Gastrocnemius medialis (tissue), 4 donors: Measurements from ENCODE around the gene NPBWR2. TPM values are rescaled to one million over a fixed set of nuclear protein-coding genes. Genes with fewer than 3 reads are reported as not detected.

ENCODE experiments used
- ATAC-seq, 2 donors: fragments of 150-250 bp; one replicate each; pipeline ENCODE4 v1.9.1; 2016
- DNase-seq, 2 donors: peaks; one replicate each; pipeline ENCODE4 v3.0.0-alpha.2; 2019
- H3K27ac ChIP-seq, 4 donors: fragments of 200-600 bp; sonication (generic); 1 replicate in 1 of 4; 2 replicates in 3 of 4; pipeline ENCODE4 v1.5.1; 2016 to 2018; ENCODE audit warnings: mild to moderate bottlenecking in 2 of 4, moderate library complexity in 1 of 4
- H3K27me3 ChIP-seq, 3 donors: fragments of 200-600 bp; sonication (generic) in 2 of 3; 1 replicate in 1 of 3; 2 replicates in 2 of 3; pipeline versions ENCODE4 v1.5.1 to v1.6.0; 2016 to 2019; ENCODE audit warnings: mild to moderate bottlenecking in 1 of 3, moderate library complexity in 1 of 3
- H3K36me3 ChIP-seq, 2 donors: fragments of 200-600 bp; sonication (generic) in 1 of 2; one replicate each; pipeline ENCODE4 v1.5.1; 2017 to 2018
- H3K4me1 ChIP-seq, 2 donors: fragments of 200-600 bp; sonication (generic) in 1 of 2; one replicate each; pipeline ENCODE4 v1.5.1; 2016 to 2017; ENCODE audit warnings: mild to moderate bottlenecking in 2 of 2
- H3K4me3 ChIP-seq, 4 donors: fragments of 200-600 bp; sonication (generic) in 3 of 4; 1 replicate in 1 of 4; 2 replicates in 3 of 4; pipeline ENCODE4 v1.5.1; 2016 to 2019; ENCODE audit warnings: mild to moderate bottlenecking in 2 of 4
- H3K9me3 ChIP-seq, 3 donors: fragments of 200-600 bp; sonication (generic) in 2 of 3; 1 replicate in 1 of 3; 2 replicates in 2 of 3; pipeline ENCODE4 v1.5.1; 2016 to 2019
- POLR2A ChIP-seq, 2 donors: fragments of 450-650 bp; IDR thresholded peaks; one replicate each; pipeline ENCODE4 v1.6.1; 2017; ENCODE audit warnings: antibody characterized with exemption in 2 of 2, mild to moderate bottlenecking in 2 of 2, moderate library complexity in 2 of 2
- in situ Hi-C, 4 donors: fragments of 200-750 bp; cut with MboI; loops; one replicate each; pipeline versions ENCODE4 v1.15.0 to v1.8.0; 2017; ENCODE audit warnings: low sequenced_read_pairs in 4 of 4
- intact Hi-C: fragments of 100-400 bp; cut with DNase I; formaldehyde crosslinking; loops from one replicate; pipeline ENCODE4 v1.15.1; 2023; ENCODE audit warnings: low total_unique reads
- total RNA-seq, 4 donors: library from RNA; depleted of rRNA; stranded (reverse); fragments of >200 nt; gene quantifications; one replicate each; pipeline versions ENCODE4 v1.1.0 to v1.2.3, GENCODE V29; 2016
- TF ChIP-seq, protein P1 (sequence below), 5 experiments: fragments of 450-650 bp in 3 of 5; fragments of 200-600 bp in 2 of 5; sonication (generic) in 2 of 5; IDR thresholded peaks in 4 of 5; conservative IDR thresholded peaks in 1 of 5; 1 replicate in 4 of 5; 2 replicates in 1 of 5; pipeline ENCODE4 v1.5.1; 2016 to 2019; ENCODE audit warnings: antibody characterized with exemption in 5 of 5, mild to moderate bottlenecking in 3 of 5, moderate library complexity in 3 of 5

The NPBWR2 gene
- total RNA-seq, 4 donors from 2014 or later, result not detected

DNA sequence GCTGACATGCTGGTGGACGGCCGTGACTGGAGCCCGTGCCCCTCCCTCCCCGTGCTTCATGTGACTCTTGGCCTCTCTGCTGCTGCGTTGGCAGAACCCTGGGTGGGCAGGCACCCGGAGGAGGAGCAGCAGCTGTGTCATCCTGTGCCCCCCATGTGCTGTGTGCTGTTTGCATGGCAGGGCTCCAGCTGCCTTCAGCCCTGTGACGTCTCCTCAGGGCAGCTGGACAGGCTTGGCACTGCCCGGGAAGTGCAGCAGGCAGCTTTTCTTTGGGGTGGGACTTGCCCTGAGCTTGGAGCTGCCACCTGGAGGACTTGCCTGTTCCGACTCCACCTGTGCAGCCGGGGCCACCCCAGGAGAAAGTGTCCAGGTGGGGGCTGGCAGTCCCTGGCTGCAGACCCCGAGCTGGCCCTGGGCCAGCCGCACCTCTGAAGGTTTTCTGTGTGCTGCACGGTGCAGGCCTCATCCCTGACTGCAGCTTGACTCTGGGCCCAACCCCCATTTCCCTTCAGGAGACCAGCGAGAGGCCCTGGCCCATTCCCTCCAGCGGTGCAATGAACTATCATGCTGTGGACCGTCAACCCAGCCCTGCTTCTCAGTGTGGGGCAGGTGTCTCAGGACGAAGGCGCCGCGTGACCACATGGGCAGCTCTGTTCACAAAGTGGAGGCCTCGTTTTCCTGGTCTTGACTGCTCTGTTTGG, 8.1 kb downstream of the NPBWR2 start:
- in situ Hi-C loops (no loop called here), intact Hi-C loops (loop anchor here (10.0 kb wide), 1 partner anchor 1114 kb away; no protein-coding TSS in a partner anchor)
- no peak for ATAC-seq
- Histone ChIP-seq H3K9me3 (no peaks in the 10 kb centered on the region), H3K4me1 (peaks cover 0 to 10% of the 10 kb centered on the region in 2 donors), H3K27me3 (peaks cover 35 to 49% (median 40%) of the 10 kb centered on the region in 3 donors), H3K36me3 (no peaks in the 10 kb centered on the region), H3K4me3 (no peak overlapping the region), H3K27ac (no peak overlapping the region)
- TF ChIP-seq, protein P1, sequence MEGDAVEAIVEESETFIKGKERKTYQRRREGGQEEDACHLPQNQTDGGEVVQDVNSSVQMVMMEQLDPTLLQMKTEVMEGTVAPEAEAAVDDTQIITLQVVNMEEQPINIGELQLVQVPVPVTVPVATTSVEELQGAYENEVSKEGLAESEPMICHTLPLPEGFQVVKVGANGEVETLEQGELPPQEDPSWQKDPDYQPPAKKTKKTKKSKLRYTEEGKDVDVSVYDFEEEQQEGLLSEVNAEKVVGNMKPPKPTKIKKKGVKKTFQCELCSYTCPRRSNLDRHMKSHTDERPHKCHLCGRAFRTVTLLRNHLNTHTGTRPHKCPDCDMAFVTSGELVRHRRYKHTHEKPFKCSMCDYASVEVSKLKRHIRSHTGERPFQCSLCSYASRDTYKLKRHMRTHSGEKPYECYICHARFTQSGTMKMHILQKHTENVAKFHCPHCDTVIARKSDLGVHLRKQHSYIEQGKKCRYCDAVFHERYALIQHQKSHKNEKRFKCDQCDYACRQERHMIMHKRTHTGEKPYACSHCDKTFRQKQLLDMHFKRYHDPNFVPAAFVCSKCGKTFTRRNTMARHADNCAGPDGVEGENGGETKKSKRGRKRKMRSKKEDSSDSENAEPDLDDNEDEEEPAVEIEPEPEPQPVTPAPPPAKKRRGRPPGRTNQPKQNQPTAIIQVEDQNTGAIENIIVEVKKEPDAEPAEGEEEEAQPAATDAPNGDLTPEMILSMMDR (IDR thresholded peaks at IDR 0.05 in 4 of 5, conservative IDR thresholded peaks at IDR 0.05 in 1 of 5), result no peak
- no peak for TF ChIP-seq POLR2A (IDR thresholded peaks at IDR 0.05)
- DNase-seq, result no peak

DNA sequence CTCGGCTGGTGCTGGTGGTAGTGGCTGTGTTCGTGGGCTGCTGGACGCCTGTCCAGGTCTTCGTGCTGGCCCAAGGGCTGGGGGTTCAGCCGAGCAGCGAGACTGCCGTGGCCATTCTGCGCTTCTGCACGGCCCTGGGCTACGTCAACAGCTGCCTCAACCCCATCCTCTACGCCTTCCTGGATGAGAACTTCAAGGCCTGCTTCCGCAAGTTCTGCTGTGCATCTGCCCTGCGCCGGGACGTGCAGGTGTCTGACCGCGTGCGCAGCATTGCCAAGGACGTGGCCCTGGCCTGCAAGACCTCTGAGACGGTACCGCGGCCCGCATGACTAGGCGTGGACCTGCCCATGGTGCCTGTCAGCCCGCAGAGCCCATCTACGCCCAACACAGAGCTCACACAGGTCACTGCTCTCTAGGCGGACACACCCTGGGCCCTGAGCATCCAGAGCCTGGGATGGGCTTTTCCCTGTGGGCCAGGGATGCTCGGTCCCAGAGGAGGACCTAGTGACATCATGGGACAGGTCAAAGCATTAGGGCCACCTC, 8.8 kb downstream of the NPBWR2 start:
- Histone ChIP-seq H3K9me3 (no peaks in the 10 kb centered on the region), H3K4me3 (no peak overlapping the region), H3K27me3 (peaks cover 30 to 42% (median 35%) of the 10 kb centered on the region in 3 donors), H3K4me1 (peaks cover 0 to 10% of the 10 kb centered on the region in 2 donors), H3K36me3 (no peaks in the 10 kb centered on the region), H3K27ac (no peak overlapping the region)
- intact Hi-C loops (loop anchor here (10.0 kb wide), 1 partner anchor 1114 kb away; no protein-coding TSS in a partner anchor), in situ Hi-C loops (no loop called here)
- DNase-seq, result no peak
- no peak for TF ChIP-seq POLR2A (IDR thresholded peaks at IDR 0.05)
- TF ChIP-seq, protein P1 (IDR thresholded peaks at IDR 0.05 in 4 of 5, conservative IDR thresholded peaks at IDR 0.05 in 1 of 5), result no peak
- no peak for ATAC-seq

DNA sequence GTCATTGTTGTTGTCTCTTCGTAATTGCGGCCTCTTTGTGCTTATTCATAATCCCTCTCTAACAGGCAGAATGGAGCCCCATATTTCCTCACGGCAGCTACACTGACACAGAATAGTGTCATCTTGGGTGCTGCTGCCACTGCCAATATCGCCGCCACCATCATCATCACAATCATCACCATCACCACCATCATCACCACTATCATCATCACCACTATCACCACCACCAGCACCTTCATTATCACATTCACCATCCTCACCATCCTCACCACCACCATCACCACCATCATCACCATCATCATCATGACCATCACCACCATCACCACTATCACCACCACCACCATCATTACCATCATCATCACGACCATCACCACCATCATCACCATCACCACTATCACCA, 10.8 kb downstream of the NPBWR2 start:
- H3K27me3 ChIP-seq, result peaks cover 10 to 24% (median 19%) of the 10 kb centered on the region in 3 donors
- H3K27ac ChIP-seq, result no peak overlapping the region
- in situ Hi-C loops (no loop called here), intact Hi-C loops (loop anchor here (10.0 kb wide), 1 partner anchor 1112 kb away; no protein-coding TSS in a partner anchor)
- no peak overlapping the region for H3K4me3 ChIP-seq
- no peaks in the 10 kb centered on the region for H3K36me3 ChIP-seq
- H3K4me1 ChIP-seq, result no peaks in the 10 kb centered on the region
- ATAC-seq (no peak), DNase-seq (no peak)
- TF ChIP-seq, protein P1 (IDR thresholded peaks at IDR 0.05 in 4 of 5, conservative IDR thresholded peaks at IDR 0.05 in 1 of 5), result no peak
- TF ChIP-seq POLR2A (IDR thresholded peaks at IDR 0.05), result no peak
- H3K9me3 ChIP-seq, result no peaks in the 10 kb centered on the region

DNA sequence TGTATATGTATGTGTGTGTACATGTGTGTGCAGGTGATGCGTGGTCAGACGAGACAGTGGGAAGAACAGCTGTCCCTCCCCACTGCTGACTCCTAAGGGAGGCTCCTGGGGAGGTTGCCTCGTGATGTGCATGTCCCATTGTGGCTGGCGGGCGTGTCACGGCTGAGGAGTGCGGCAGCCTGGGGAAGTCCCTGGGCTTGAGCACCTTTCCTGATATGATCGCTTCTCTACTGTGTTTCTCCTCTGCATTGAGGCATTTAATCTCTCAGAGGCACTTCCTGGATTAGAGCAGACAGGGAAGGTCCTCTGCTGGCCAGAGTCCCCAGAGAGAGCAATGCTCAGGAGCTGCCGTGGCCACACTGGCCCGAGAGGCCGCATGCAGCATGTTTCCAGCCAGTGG, 11.4 kb downstream of the NPBWR2 start:
- no peaks in the 10 kb centered on the region for H3K36me3 ChIP-seq
- H3K27ac ChIP-seq, result no peak overlapping the region
- H3K4me1 ChIP-seq, result no peaks in the 10 kb centered on the region
- peaks cover 4 to 18% (median 13%) of the 10 kb centered on the region in 3 donors for H3K27me3 ChIP-seq
- intact Hi-C loops (loop anchor here (10.0 kb wide), 1 partner anchor 1111 kb away; no protein-coding TSS in a partner anchor), in situ Hi-C loops (no loop called here)
- H3K4me3 ChIP-seq, result no peak overlapping the region
- DNase-seq (no peak), ATAC-seq (no peak)
- TF ChIP-seq, protein P1 (IDR thresholded peaks at IDR 0.05 in 4 of 5, conservative IDR thresholded peaks at IDR 0.05 in 1 of 5), result no peak
- H3K9me3 ChIP-seq, result no peaks in the 10 kb centered on the region
